GM10266 (cell line): ENCODE results near the gene IL36B.

Source experiments
- DNase-seq: peaks from one replicate; pipeline ENCODE4 v3.0.0; 2012; ENCODE audit errors: extremely low spot score
- TF ChIP-seq, protein P1 (sequence below): IDR thresholded peaks from 2 replicates; pipeline ENCODE4 v1.5.1; 2012; ENCODE audit warnings: mild to moderate bottlenecking, low read depth; ENCODE audit not compliant: control insufficient read depth, insufficient read depth; ENCODE audit errors: missing control alignments

The IL36B gene

DNA sequence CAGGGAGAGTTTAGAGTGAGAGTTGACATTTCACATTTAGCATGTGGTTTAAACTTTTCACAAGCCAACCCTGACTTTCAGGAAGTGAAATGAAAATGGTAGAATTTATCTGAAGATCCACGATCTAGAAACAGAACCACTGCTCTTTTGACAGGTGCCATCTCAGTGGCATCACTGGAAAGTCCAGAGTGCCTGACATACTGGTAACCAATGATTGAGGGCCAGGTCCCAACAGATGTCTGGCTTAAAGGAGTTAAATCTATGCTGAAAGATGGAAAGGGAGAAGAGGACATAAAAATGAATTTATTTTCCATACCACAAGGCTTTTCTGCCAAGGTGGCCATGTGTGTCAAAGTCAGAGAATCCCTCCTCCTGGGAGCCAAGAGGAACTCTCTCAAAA, 72.1 kb downstream of the IL36B start:
- TF ChIP-seq, protein P1, sequence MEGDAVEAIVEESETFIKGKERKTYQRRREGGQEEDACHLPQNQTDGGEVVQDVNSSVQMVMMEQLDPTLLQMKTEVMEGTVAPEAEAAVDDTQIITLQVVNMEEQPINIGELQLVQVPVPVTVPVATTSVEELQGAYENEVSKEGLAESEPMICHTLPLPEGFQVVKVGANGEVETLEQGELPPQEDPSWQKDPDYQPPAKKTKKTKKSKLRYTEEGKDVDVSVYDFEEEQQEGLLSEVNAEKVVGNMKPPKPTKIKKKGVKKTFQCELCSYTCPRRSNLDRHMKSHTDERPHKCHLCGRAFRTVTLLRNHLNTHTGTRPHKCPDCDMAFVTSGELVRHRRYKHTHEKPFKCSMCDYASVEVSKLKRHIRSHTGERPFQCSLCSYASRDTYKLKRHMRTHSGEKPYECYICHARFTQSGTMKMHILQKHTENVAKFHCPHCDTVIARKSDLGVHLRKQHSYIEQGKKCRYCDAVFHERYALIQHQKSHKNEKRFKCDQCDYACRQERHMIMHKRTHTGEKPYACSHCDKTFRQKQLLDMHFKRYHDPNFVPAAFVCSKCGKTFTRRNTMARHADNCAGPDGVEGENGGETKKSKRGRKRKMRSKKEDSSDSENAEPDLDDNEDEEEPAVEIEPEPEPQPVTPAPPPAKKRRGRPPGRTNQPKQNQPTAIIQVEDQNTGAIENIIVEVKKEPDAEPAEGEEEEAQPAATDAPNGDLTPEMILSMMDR, result no peak
- no peak for DNase-seq

DNA sequence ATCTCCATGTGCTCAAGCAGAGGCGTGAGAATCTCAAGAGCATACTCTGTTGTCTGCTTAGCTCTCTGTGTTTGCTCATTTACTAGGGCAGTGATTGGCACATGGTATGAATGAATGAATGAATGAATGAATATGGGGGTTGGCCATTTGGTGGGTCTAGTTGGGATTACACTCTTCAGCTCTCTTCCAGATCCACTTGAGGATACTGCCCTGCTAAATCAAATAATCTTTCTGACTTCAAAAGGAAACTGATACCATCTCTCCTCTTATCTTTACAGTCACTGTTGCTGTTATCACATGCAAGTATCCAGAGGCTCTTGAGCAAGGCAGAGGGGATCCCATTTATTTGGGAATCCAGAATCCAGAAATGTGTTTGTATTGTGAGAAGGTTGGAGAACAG, 72.9 kb downstream of the IL36B start:
- TF ChIP-seq, protein P1, result no peak

DNA sequence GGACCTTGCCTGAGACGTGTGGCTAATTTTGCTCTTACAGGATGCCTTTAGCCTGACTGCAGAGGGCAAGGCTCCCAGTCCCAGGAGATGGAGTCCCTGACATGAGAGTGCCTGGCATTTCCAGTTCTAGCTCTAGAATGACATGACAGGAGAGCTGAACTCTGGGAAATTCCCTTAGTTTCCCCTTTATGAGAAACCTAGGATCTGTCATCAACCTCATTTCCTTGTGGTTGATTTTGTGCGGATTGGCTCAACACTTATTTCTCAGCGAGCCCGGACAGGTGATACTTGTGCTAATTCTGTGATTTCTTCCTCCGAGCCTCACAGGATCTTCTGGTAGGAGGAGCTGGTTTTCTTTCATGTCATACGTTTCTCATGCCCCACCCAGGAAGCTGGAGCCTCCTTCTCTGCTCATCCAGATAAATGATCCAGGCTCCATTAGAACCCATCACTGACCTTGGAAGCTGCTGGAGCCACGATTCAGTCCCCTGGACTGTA, 75.1 kb downstream of the IL36B start, which contains the start of gene IL36G:
Gene IL36G, plus strand, starts transcription at position 448 of the 498 bp plus-strand sequence. CDS start 633 bp downstream, outside the sequence.
- DNase-seq, result no peak
- TF ChIP-seq, protein P1, result no peak

More for the DNA sequence above, 72.9 kb downstream of the IL36B start:
- no peak for DNase-seq
